Loucy (cell line): ENCODE results near the gene ZNF148.

Experiments used
- H2AFZ ChIP-seq: fragments of 200-600 bp; sonication (generic); 2 replicates; pipeline ENCODE4 v1.6.0; 2016; ENCODE audit warnings: antibody characterized with exemption, mild to moderate bottlenecking, low read length, moderate library complexity
- H3F3A ChIP-seq: fragments of 200-600 bp; 2 replicates; pipeline ENCODE4 v1.6.0; 2016; ENCODE audit warnings: antibody characterized with exemption, low read depth, mild to moderate bottlenecking
- H3K27me3 ChIP-seq: fragments of 200-600 bp; sonication (generic); 2 replicates; pipeline ENCODE4 v1.6.1; 2014; ENCODE audit warnings: low read length, mild to moderate bottlenecking; ENCODE audit not compliant: insufficient read depth, poor library complexity, severe bottlenecking
- H3K36me3 ChIP-seq: fragments of 200-600 bp; sonication (generic); 2 replicates; pipeline ENCODE4 v1.6.1; 2016; ENCODE audit warnings: low read length; ENCODE audit not compliant: insufficient read depth
- H3K4me1 ChIP-seq: fragments of 200-600 bp; sonication (generic); 2 replicates; pipeline ENCODE4 v1.5.1; 2014; ENCODE audit warnings: low read length, mild to moderate bottlenecking; ENCODE audit not compliant: insufficient read depth, poor library complexity, severe bottlenecking
- H3K4me2 ChIP-seq: fragments of 200-600 bp; sonication (generic); 2 replicates; pipeline ENCODE4 v1.6.0; 2014; ENCODE audit warnings: antibody characterized with exemption, low read length, low read depth, mild to moderate bottlenecking; ENCODE audit not compliant: poor library complexity, severe bottlenecking
- H3K4me3 ChIP-seq: fragments of 200-600 bp; sonication (generic); 2 replicates; pipeline ENCODE4 v1.5.1; 2014; ENCODE audit warnings: low read length, mild to moderate bottlenecking, mixed read lengths; ENCODE audit not compliant: poor library complexity, severe bottlenecking
- H3K79me2 ChIP-seq: fragments of 200-600 bp; sonication (generic); 2 replicates; pipeline ENCODE4 v1.6.1; 2014; ENCODE audit warnings: low read length; ENCODE audit not compliant: insufficient read depth
- H3K9ac ChIP-seq: fragments of 200-600 bp; sonication (generic); 2 replicates; pipeline ENCODE4 v1.6.0; 2014; ENCODE audit warnings: mild to moderate bottlenecking, low read depth, low read length, moderate library complexity; ENCODE audit not compliant: poor library complexity, severe bottlenecking
- H3K9me2 ChIP-seq: fragments of 200-600 bp; sonication (generic); replicated peaks from 2 replicates; pipeline ENCODE4 v1.6.1; 2016; ENCODE audit warnings: low read depth, low read length, mixed read lengths
- H3K9me3 ChIP-seq: fragments of 200-600 bp; sonication (generic); 2 replicates; pipeline ENCODE4 v1.6.1; 2014; ENCODE audit warnings: mild to moderate bottlenecking, antibody characterized with exemption, low read length, low read depth; ENCODE audit not compliant: insufficient read depth
- H4K20me1 ChIP-seq: fragments of 200-600 bp; sonication (generic); 2 replicates; pipeline ENCODE4 v1.6.0; 2014; ENCODE audit warnings: antibody characterized with exemption, low read length, mild to moderate bottlenecking; ENCODE audit not compliant: insufficient read depth, poor library complexity, severe bottlenecking
- CTCF ChIP-seq: fragments of 200-600 bp; sonication (generic); conservative IDR thresholded peaks from 2 replicates; pipeline ENCODE4 v1.5.1; 2014; ENCODE audit warnings: mild to moderate bottlenecking, antibody characterized with exemption, low read length
- EZH2phosphoT487 ChIP-seq: fragments of 200-600 bp; IDR thresholded peaks from 2 replicates; pipeline ENCODE4 v1.6.1; 2018; ENCODE audit warnings: antibody characterized with exemption, mild to moderate bottlenecking, moderate library complexity, borderline replicate concordance

ZNF148 gene

GRCh38 chr3:125177746-125178145 is 197.4 kb downstream of the ZNF148 start:
- no peak for TF ChIP-seq EZH2phosphoT487
- TF ChIP-seq CTCF, result no peak
- peaks cover 7% of the 10 kb centered on the region for H3K4me1 ChIP-seq
- no peaks in the 10 kb centered on the region for H3K27me3 ChIP-seq

More at GRCh38 chr3:125177746-125178145, 197.4 kb downstream of the ZNF148 start:
- H3K9me3 ChIP-seq, result peaks cover 13% of the 10 kb centered on the region
- no peaks in the 10 kb centered on the region for H3F3A ChIP-seq
- no peaks in the 10 kb centered on the region for H4K20me1 ChIP-seq
- no peaks in the 10 kb centered on the region for H3K36me3 ChIP-seq
- H2AFZ ChIP-seq, result no peak overlapping the region
- no peak overlapping the region for H3K4me2 ChIP-seq
- no peaks in the 10 kb centered on the region for H3K79me2 ChIP-seq
- H3K4me3 ChIP-seq, result no peak overlapping the region
- no peak overlapping the region for H3K9ac ChIP-seq
- no peaks in the 10 kb centered on the region for H3K9me2 ChIP-seq
